Measurements from ENCODE around the gene DOCK1.

- TF ChIP-seq CTCF (IDR thresholded peaks at IDR 0.05) = no peak
- no peak for TF ChIP-seq EZH2phosphoT487 (IDR thresholded peaks at IDR 0.05; ENCODE audit: borderline replicate concordance, low read depth)
These were observed 468.9 kb downstream of the DOCK1 start for GRCh38 chr10:127374074-127374680.

All from SK-N-SH (cell line).